Liver (tissue), 9 donors: Measurements from ENCODE around the gene PPM1K. TPM values are rescaled to one million over a fixed set of nuclear protein-coding genes. Genes with fewer than 3 reads are reported as not detected.
A peak's percentile ranks its signal among the peaks of the same experiment; 100 is the strongest.

Experiments used
- DNase-seq: peaks from one replicate; pipeline ENCODE4 v3.0.0-alpha.2; 2017; ENCODE audit warnings: low spot score
- H3K27ac ChIP-seq, 2 donors: one replicate each; pipeline ENCODE4 v1.7.0; 2013; ENCODE audit warnings: inconsistent platforms in 2 of 2, low read length in 2 of 2, control low read depth in 1 of 2, low read depth in 1 of 2, mild to moderate bottlenecking in 1 of 2
- H3K27me3 ChIP-seq, 4 donors: one replicate each; pipeline versions ENCODE4 v1.6.1 to v1.7.0; 2013; ENCODE audit warnings: low read length in 3 of 4, inconsistent platforms in 1 of 4, mild to moderate bottlenecking in 1 of 4, moderate library complexity in 1 of 4; ENCODE audit not compliant: control insufficient read depth in 4 of 4, insufficient read depth in 4 of 4
- H3K36me3 ChIP-seq, 4 donors: one replicate each; pipeline versions ENCODE4 v1.6.1 to v1.7.0; 2013; ENCODE audit warnings: low read length in 3 of 4, mild to moderate bottlenecking in 3 of 4, low read depth in 1 of 4, moderate library complexity in 1 of 4; ENCODE audit not compliant: control insufficient read depth in 4 of 4, insufficient read depth in 3 of 4
- H3K4me1 ChIP-seq, 4 donors: one replicate each; pipeline versions ENCODE4 v1.6.1 to v1.7.0; 2013; ENCODE audit warnings: low read length in 3 of 4, mild to moderate bottlenecking in 3 of 4, moderate library complexity in 1 of 4; ENCODE audit not compliant: control insufficient read depth in 4 of 4, insufficient read depth in 4 of 4
- H3K4me3 ChIP-seq, 3 donors: one replicate each; pipeline versions ENCODE4 v1.6.1 to v1.7.0; 2013; ENCODE audit warnings: low read length in 3 of 3, control low read depth in 1 of 3, low read depth in 1 of 3, mild to moderate bottlenecking in 1 of 3
- H3K9ac ChIP-seq, 2 donors: one replicate each; pipeline ENCODE4 v1.7.0; 2013; ENCODE audit warnings: low read length in 2 of 2, mild to moderate bottlenecking in 2 of 2, moderate library complexity in 2 of 2, control low read depth in 1 of 2, low read depth in 1 of 2
- H3K9me3 ChIP-seq, 4 donors: one replicate each; pipeline versions ENCODE4 v1.6.1 to v1.7.0; 2013; ENCODE audit warnings: low read length in 3 of 4; ENCODE audit not compliant: control insufficient read depth in 4 of 4
- ATF3 ChIP-seq: IDR thresholded peaks from 2 replicates; pipeline ENCODE4 v1.6.1; 2016; ENCODE audit warnings: antibody characterized with exemption
- EGR1 ChIP-seq, 2 donors: IDR thresholded peaks; 2 replicates each; pipeline ENCODE4 v1.6.1; 2016 to 2018; ENCODE audit warnings: antibody characterized with exemption in 2 of 2, low read depth in 2 of 2
- FOXA2 ChIP-seq: IDR thresholded peaks from 2 replicates; pipeline ENCODE4 v1.6.1; 2016; ENCODE audit warnings: antibody characterized with exemption
- GABPA ChIP-seq, 2 donors: IDR thresholded peaks in 1 of 2; conservative IDR thresholded peaks in 1 of 2; 2 replicates each; pipeline ENCODE4 v1.6.1; 2016; ENCODE audit warnings: antibody characterized with exemption in 2 of 2, mild to moderate bottlenecking in 1 of 2, moderate library complexity in 1 of 2
- HNF4A ChIP-seq, 2 donors: conservative IDR thresholded peaks; 2 replicates each; pipeline ENCODE4 v1.6.1; 2016; ENCODE audit warnings: antibody characterized with exemption in 2 of 2, mild to moderate bottlenecking in 2 of 2
- JUND ChIP-seq, 2 donors: IDR thresholded peaks; 2 replicates each; pipeline ENCODE4 v1.6.1; 2016; ENCODE audit warnings: antibody characterized with exemption in 2 of 2
- MAX ChIP-seq: IDR thresholded peaks from 2 replicates; pipeline ENCODE4 v1.6.1; 2016; ENCODE audit warnings: antibody characterized with exemption
- NR2F2 ChIP-seq: IDR thresholded peaks from 2 replicates; pipeline ENCODE4 v1.6.1; 2016; ENCODE audit warnings: antibody characterized with exemption
- RAD21 ChIP-seq, 2 donors: IDR thresholded peaks; 2 replicates each; pipeline ENCODE4 v1.6.1; 2016; ENCODE audit warnings: antibody characterized with exemption in 2 of 2, mild to moderate bottlenecking in 2 of 2
- REST ChIP-seq: IDR thresholded peaks from 2 replicates; pipeline ENCODE4 v1.6.1; 2016; ENCODE audit warnings: antibody characterized with exemption, mild to moderate bottlenecking
- RXRA ChIP-seq, 2 donors: IDR thresholded peaks; 2 replicates each; pipeline ENCODE4 v1.6.1; 2017 to 2018; ENCODE audit warnings: antibody characterized with exemption in 2 of 2, mild to moderate bottlenecking in 1 of 2
- SP1 ChIP-seq: IDR thresholded peaks from 2 replicates; pipeline ENCODE4 v1.6.1; 2018; ENCODE audit warnings: antibody characterized with exemption, mild to moderate bottlenecking
- TAF1 ChIP-seq: conservative IDR thresholded peaks from 2 replicates; pipeline ENCODE4 v1.6.1; 2016; ENCODE audit warnings: antibody characterized with exemption, mild to moderate bottlenecking
- YY1 ChIP-seq: IDR thresholded peaks from 2 replicates; pipeline ENCODE4 v1.6.1; 2016; ENCODE audit warnings: antibody characterized with exemption, mild to moderate bottlenecking
- WGBS: extraction: QIAGEN DNeasy Blood & Tissue Kit; methylation state at CpG from one replicate; pipeline ENCODE4 v1.1.7; 2013; 5-methylcytosine and 5-hydroxymethylcytosine counted together
- polyA plus RNA-seq, 2 donors: library from polyadenylated mRNA; stranded (reverse) in 1 of 2; unstranded in 1 of 2; fragments of 200-250 nt in 1 of 2; fragments of >200 nt in 1 of 2; fragmentation: Nextera tagmentation in 1 of 2; extraction: Ambion mirVana in 1 of 2; gene quantifications; one replicate each; pipeline versions ENCODE4 v1.2.1 to v1.2.3, GENCODE V29; 2013 to 2015
- total RNA-seq, 2 donors: library from RNA; depleted of rRNA; stranded (reverse); fragments of >200 nt; gene quantifications; one replicate each; pipeline ENCODE4 v1.2.3, GENCODE V29; 2014
- TF ChIP-seq, protein P1 (sequence below): fragments of 150-350 bp; IDR thresholded peaks from 2 replicates; pipeline ENCODE4 v1.5.1; 2017; ENCODE audit warnings: improper control_type of control experiment, low read depth, low read length; ENCODE audit not compliant: missing input control
- TF ChIP-seq, protein P2 (sequence below): IDR thresholded peaks from 2 replicates; pipeline ENCODE4 v1.6.1; 2016; ENCODE audit warnings: antibody characterized with exemption
- donor health status: healthy.
- donor health status: healthy.
- donor health status: healthy.
- donor health status: healthy.
- donor health status: healthy.

The PPM1K gene
- total and polyA plus RNA-seq, 4 donors = 1.3 to 12.7 (median 6.7) TPM

DNA sequence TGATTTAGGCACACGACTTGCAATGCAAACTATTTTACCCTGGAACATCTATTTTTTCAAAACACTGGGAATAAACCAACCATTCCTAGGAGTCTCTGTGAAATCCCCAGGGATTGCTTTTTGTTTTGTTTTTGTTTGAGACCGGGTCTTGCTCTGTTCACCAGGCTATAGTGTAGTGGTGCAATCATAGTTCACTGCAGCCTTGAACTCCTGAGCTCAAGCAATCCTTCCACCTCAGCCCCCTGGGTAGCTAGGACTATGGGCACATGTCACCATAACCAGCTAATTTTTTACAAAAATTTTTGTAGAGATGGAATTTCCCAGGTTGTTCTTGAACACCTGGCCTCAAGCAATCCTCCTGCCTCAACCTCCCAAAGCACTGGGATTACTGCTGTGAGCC lies 37.8 kb downstream of the PPM1K start:
- H3K9me3 ChIP-seq = no peaks in the 10 kb centered on the region
- no peak for DNase-seq
- WGBS = 48% methylated on average over 2 of the region's 2 CpGs
- TF ChIP-seq ATF3 (no peak), HNF4A (conservative IDR thresholded peaks at IDR 0.05) (peak in 1 of 2 donors; percentile 8)
- H3K4me3 ChIP-seq = no peak overlapping the region
- no peaks in the 10 kb centered on the region for H3K36me3 ChIP-seq
- peak overlapping the region in 1 of 2 donors; percentile 40 for H3K27ac ChIP-seq
- H3K4me1 ChIP-seq = peaks cover 4 to 24% (median 15%) of the 10 kb centered on the region in 4 donors
- H3K27me3 ChIP-seq = no peaks in the 10 kb centered on the region
- no peak overlapping the region for H3K9ac ChIP-seq

DNA sequence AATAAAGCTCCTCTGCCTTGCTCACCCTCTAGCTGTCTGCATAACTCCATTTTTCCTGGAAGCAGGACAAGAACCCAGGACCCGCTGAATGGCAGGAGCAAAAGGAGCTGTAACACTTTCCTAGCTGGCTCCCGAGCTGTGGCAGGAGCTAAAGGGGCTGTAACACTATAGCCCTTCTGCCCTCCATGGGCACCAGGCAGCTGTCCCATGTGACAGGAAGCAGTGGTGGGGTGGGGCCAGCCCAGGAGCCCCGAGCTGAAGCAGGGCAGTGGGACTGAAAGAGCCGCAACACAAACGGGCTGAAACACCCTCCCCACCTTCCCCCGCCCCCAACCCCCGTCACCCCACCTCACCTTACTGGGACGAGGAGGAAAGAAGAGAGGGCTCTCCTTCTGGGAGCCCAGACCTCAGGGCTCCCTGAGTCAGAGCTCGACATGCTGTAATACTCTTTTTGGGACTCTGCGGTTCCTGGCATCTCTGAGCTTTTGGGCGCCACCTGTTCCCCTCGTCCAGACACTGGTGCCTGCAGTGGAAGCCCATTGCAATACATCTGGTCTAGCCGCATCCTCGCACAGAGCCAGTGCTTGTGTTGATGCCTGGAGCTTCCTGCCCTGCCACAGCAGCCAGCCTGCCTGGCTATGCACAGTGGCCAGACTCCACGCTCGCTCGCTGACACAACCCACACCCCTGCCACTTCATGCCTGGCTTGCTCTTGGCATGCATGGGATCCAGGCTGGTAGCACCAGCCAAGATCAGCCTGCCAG lies 39.4 kb downstream of the PPM1K start:
- H3K27ac ChIP-seq = no peak overlapping the region
- peaks cover 4 to 26% (median 15%) of the 10 kb centered on the region in 4 donors for H3K4me1 ChIP-seq
- H3K9me3 ChIP-seq = no peaks in the 10 kb centered on the region
- H3K4me3 ChIP-seq = no peak overlapping the region
- H3K36me3 ChIP-seq = no peaks in the 10 kb centered on the region
- no peaks in the 10 kb centered on the region for H3K27me3 ChIP-seq
- no peak for DNase-seq
- TF ChIP-seq MAX = no peak
- TF ChIP-seq, protein P1, sequence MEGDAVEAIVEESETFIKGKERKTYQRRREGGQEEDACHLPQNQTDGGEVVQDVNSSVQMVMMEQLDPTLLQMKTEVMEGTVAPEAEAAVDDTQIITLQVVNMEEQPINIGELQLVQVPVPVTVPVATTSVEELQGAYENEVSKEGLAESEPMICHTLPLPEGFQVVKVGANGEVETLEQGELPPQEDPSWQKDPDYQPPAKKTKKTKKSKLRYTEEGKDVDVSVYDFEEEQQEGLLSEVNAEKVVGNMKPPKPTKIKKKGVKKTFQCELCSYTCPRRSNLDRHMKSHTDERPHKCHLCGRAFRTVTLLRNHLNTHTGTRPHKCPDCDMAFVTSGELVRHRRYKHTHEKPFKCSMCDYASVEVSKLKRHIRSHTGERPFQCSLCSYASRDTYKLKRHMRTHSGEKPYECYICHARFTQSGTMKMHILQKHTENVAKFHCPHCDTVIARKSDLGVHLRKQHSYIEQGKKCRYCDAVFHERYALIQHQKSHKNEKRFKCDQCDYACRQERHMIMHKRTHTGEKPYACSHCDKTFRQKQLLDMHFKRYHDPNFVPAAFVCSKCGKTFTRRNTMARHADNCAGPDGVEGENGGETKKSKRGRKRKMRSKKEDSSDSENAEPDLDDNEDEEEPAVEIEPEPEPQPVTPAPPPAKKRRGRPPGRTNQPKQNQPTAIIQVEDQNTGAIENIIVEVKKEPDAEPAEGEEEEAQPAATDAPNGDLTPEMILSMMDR = no peak
- no peak for TF ChIP-seq YY1
- no peak for TF ChIP-seq TAF1
- no peak for TF ChIP-seq NR2F2
- TF ChIP-seq RAD21 (IDR thresholded peaks at IDR 0.05) = no peak
- TF ChIP-seq SP1 = no peak
- TF ChIP-seq EGR1 (IDR thresholded peaks at IDR 0.05; ENCODE audit: low read depth in 2 of 2) = no peak
- no peak for TF ChIP-seq REST
- no peak for TF ChIP-seq HNF4A (conservative IDR thresholded peaks at IDR 0.05)
- H3K9ac ChIP-seq = no peak overlapping the region
- WGBS = 86% methylated on average over 17 of the region's 17 CpGs

- Histone ChIP-seq H3K36me3 (no peaks in the 10 kb centered on the region), H3K9ac (no peak overlapping the region), H3K9me3 (no peaks in the 10 kb centered on the region), H3K4me1 (peaks cover 4 to 19% (median 15%) of the 10 kb centered on the region in 4 donors), H3K27me3 (no peaks in the 10 kb centered on the region), H3K27ac (no peak overlapping the region), H3K4me3 (no peak overlapping the region)
- DNase-seq = no peak
- 91% methylated on average over 13 of the region's 13 CpGs for WGBS
- TF ChIP-seq GABPA (IDR thresholded peaks at IDR 0.05 in 1 of 2, conservative IDR thresholded peaks at IDR 0.05 in 1 of 2) (no peak), JUND (IDR thresholded peaks at IDR 0.05) (no peak), FOXA2 (no peak), YY1 (no peak), ATF3 (no peak), SP1 (no peak), HNF4A (conservative IDR thresholded peaks at IDR 0.05) (no peak), RXRA (IDR thresholded peaks at IDR 0.05) (no peak), NR2F2 (no peak)
- TF ChIP-seq, protein P2, sequence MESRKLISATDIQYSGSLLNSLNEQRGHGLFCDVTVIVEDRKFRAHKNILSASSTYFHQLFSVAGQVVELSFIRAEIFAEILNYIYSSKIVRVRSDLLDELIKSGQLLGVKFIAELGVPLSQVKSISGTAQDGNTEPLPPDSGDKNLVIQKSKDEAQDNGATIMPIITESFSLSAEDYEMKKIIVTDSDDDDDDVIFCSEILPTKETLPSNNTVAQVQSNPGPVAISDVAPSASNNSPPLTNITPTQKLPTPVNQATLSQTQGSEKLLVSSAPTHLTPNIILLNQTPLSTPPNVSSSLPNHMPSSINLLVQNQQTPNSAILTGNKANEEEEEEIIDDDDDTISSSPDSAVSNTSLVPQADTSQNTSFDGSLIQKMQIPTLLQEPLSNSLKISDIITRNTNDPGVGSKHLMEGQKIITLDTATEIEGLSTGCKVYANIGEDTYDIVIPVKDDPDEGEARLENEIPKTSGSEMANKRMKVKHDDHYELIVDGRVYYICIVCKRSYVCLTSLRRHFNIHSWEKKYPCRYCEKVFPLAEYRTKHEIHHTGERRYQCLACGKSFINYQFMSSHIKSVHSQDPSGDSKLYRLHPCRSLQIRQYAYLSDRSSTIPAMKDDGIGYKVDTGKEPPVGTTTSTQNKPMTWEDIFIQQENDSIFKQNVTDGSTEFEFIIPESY = no peak
- TF ChIP-seq, protein P1 = no peak
Observed at GRCh38 chr4:88244056-88244455, 40.3 kb downstream of the PPM1K start.
